Measurements from ENCODE around the gene RBM39.
"Not testable (repeated sequence)": the region's sequence is repeated elsewhere in the genome, so short reads cannot be mapped to it uniquely, and the experiment has no call there.

Gene RBM39

GRCh38 chr20:35756404-35756803 is 14.3 kb upstream of the RBM39 start:
- no peak for DNase-seq (ENCODE audit: low spot score)

GRCh38 chr20:35750611-35751010 is 8.6 kb upstream of the RBM39 start:
- DNase-seq (ENCODE audit: low spot score) = no peak

GRCh38 chr20:35744492-35744841 is 2.4 kb upstream of the RBM39 start:
- DNase-seq (ENCODE audit: low spot score) = not testable (repeated sequence)

- DNase-seq (ENCODE audit: low spot score) = peak; percentile 72
Observed at GRCh38 chr20:35743693-35744491, 1.8 kb upstream of the RBM39 start.

GRCh38 chr20:35742741-35743523 is 872 bp upstream of the RBM39 start:
- DNase-seq (ENCODE audit: low spot score) = peak; percentile 63

- peak; percentile 53 for DNase-seq (ENCODE audit: low spot score)
Observed at GRCh38 chr20:35739294-35740163, 2.5 kb downstream of the RBM39 start.

GRCh38 chr20:35738410-35739179 is 3.5 kb downstream of the RBM39 start:
- no peak for DNase-seq (ENCODE audit: low spot score)

- no peak for DNase-seq (ENCODE audit: low spot score)
Observed at GRCh38 chr20:35737865-35738333, 4.2 kb downstream of the RBM39 start.

- no peak for DNase-seq (ENCODE audit: low spot score)
Observed at GRCh38 chr20:35735826-35736470, 6.1 kb downstream of the RBM39 start.

- DNase-seq (ENCODE audit: low spot score) = no peak
Observed at GRCh38 chr20:35734777-35735649, 7.0 kb downstream of the RBM39 start.

- DNase-seq (ENCODE audit: low spot score) = no peak
Observed at GRCh38 chr20:35734374-35734773, 7.7 kb downstream of the RBM39 start.

GRCh38 chr20:35732644-35732982 is 9.4 kb downstream of the RBM39 start:
- DNase-seq (ENCODE audit: low spot score) = no peak

- no peak for DNase-seq (ENCODE audit: low spot score)
Observed at GRCh38 chr20:35731862-35732643, 10.0 kb downstream of the RBM39 start.

GRCh38 chr20:35731469-35731788 is 10.6 kb downstream of the RBM39 start:
- DNase-seq (ENCODE audit: low spot score) = no peak

- no peak for DNase-seq (ENCODE audit: low spot score)
Observed at GRCh38 chr20:35730583-35731468, 11.2 kb downstream of the RBM39 start.

GRCh38 chr20:35729836-35730582 is 12.1 kb downstream of the RBM39 start:
- no peak for DNase-seq (ENCODE audit: low spot score)

- DNase-seq (ENCODE audit: low spot score) = no peak
Observed at GRCh38 chr20:35729283-35729807, 12.7 kb downstream of the RBM39 start.
